ENCODE results near the gene LPAR6.

Gene LPAR6

GRCh38 chr13:48377857-48378256 is 35.1 kb downstream of the LPAR6 start:
- no peak for DNase-seq (ENCODE audit: low read depth in 1 of 2, low spot score in 1 of 2)

DNA sequence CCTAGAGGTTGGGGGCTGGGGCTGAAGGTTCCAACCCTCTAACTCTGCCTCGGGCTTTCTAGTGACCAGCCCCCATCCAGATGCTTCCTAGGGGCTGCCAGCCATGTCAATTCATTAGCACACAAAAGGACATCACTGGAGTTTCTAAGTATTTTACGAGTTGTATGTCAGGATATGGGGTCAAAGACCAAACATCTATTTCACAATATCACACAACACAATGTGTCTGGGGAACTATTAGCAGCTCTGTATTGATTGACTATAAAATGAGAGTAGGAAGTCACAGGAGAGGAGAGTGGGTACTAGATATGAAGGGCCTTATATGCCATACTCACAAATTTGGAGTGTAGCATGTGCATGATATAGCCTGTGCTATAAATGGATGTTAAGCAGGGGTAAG is 42.1 kb downstream of the LPAR6 start:
- DNase-seq (ENCODE audit: low read depth in 1 of 2, low spot score in 1 of 2) = no peak

- DNase-seq (ENCODE audit: low read depth in 1 of 2, low spot score in 1 of 2) = no peak
Observed at GRCh38 chr13:48369988-48370387, 42.9 kb downstream of the LPAR6 start.
